UCSD-AML1 (cell line): Measurements from ENCODE around the gene PRPS1.
"Not testable (repeated sequence)": the region's sequence is repeated elsewhere in the genome, so short reads cannot be mapped to it uniquely, and the experiment has no call there.

Source experiments
- DNase-seq: peaks from one replicate; lab custom pipeline; 2025; ENCODE audit not compliant: unreplicated experiment; lab: John Stamatoyannopoulos, UW

The PRPS1 gene

DNA sequence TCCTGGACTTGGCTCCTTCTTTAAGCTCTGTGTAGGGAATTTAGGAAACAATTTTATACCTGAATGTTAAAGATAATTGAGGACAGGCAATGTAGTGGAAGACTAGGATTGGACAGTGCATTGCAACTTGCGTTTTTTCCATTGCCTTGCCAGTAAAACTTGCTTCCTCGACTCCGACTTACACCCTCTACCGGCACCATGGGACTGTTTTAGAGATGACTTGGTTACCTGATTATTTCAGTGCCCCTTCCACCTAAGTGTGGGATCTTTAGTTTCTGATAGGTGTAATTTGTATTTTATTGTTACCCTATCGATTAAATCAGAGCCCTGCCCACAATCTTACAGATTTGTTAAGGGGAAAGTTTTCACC lies 1.2 kb downstream of the PRPS1 start:
- DNase-seq, result no peak

DNA sequence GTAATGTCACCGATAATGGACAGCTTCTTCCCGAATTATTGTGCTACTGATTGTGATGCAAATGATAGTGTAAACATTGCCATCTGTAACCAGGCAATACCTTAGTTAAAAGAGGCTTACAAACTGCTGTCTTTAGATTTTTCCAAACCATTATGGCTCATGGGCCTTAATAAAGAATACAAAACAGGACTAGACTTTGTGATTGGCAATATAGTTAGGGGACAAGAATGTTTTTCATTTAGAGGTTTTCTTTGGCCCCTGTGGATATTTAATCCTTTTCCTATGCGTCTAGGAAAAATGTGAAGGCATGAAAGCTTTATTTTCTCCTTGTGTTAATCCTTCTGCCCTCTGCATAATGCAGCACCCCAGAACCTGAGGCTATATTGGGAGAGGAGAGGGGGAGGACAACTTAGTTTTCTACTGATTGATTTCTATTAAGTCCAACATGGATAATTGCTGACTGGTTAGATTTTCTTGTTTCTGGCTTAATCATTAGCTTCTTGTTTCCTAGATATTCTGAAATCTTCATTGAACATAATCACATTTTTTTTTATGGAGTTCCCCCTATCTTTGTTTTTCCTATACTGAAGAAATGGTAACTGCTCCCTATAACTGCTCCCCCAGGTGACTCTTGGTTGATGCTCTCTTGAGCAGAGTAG lies 1.9 kb downstream of the PRPS1 start:
- no peak for DNase-seq

DNA sequence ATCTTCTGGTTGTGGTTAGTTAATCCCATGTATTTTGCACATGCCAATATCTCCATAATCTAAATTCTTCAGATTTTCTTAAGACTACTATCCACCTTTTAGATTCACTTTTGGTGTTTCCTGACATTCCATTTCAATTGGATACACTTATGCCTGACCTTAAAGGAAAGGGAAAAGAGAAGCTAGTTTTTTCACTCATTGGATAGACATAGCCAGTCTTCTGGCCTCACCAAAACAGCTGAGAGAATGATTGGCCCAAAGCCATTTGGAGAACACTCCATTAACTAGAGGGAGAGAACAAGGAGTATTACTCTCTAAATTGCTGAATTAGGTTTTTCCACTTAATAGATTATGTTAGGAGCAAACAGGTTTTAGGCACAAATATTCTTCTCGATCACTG lies 4.0 kb downstream of the PRPS1 start:
- no peak for DNase-seq

DNA sequence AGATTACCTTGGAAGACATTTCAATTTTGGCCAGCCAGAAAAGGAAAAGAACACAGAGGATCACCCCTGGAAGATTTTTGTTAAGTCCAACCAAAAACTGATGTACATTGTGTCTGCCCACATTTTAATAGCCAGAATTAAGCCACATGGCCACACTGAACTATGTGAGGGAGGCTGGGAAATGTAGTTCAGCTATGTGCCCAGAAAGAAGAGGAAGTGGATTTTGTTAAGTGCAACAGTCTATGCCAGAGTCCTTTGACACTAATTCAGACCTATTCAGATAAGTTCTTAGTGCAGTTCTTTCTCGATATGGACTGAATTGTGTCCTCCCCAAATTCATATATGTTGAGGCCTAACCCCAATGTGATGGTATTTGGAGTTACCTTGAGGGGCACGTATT lies 18.4 kb downstream of the PRPS1 start:
- DNase-seq, result no peak

DNA sequence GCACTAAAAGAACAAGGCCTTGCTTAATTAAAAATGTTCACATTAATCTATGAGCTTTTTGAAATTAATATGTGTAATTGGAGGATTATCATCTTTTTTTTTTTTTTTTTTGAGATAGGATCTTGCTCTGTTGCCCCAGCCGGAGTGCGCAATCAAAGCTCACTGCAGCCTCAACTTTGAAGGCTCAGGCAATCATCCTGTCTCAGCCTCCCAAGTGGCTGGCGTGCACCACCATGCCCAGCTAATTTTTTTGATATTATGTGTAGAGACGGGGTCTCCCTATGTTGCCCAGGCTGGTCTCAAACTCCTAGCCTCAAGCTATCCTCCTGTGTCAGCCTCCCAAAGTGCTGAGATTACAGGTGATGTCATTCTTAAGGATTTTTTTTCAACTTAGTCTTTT lies 20.0 kb downstream of the PRPS1 start:
- DNase-seq, result no peak

DNA sequence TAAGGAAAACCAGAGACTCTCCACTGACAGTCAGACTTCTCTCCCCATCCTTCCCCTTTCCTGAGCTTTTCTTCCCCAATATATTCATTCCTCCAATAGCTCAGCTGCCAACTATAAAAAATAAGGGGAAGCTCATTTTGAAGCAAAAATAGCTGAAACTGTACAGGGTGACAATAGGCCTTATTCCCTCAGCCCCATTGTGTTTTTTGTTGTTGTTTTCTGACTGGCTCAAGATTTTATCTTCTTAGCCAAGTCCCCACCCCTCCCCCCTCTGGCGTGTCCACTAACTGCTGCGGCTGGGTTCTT lies 26.2 kb downstream of the PRPS1 start:
- no peak for DNase-seq

DNA sequence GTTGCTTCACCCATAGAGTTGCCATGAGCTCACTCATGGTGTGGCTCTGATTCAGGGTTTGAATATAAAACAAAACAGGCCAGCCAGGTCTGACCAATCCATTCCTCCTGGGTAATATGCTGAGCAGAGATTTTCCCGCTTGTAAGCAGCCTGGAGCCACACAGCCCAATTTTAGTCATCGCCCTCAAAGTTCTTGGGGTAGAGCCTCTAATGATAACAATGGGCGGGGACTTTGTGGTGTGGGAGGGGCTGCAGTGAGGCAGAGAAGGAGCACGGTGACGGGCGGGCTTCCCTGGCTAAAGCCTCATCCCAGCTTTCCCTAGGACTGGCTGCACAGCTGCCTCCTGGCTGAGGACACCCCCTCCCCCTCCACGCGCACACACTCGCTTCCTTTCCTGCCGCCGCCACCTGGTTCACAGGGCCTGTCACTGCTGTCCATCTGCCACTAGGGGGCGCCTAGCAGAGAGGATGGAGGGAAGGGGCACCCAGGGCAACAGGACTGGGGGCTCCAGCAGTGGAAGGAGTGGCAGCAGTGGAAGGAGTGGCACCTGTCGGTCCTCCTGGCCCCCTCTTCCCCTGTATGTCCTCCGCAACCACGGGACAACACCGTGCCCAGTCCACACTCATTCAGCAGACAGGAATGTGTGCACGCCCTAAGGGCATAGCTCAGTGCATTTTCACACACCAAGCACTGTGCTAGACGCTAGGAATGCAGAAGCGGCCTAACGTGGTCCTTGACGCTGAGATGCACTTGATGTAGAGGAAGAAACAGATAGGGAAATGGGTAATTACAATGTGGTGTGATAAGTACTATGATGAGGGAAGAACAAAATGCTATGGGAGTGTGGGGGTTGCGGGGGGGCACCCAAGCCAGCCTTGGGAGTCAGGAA lies 26.8 kb downstream of the PRPS1 start:
- peak; percentile 36 for DNase-seq

DNA sequence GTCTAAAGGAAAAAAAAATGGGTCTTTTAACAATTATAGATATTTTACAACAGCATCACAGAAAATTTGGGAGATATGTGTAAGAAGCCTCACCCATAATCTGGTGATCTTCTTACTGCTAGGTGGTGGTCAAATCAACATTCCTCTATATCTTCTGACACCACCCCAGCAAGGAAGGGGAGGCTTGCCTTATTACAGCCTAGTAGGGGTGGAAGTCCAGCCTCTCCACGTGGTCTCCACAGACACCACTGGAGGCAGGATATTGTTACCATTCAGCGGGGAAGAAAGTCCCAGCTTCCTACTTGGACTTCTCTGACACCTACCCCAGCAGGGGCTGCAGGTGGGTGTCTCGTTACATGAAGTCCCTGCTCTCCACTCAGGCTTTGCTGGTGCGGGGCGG lies 28.7 kb downstream of the PRPS1 start:
- no peak for DNase-seq

DNA sequence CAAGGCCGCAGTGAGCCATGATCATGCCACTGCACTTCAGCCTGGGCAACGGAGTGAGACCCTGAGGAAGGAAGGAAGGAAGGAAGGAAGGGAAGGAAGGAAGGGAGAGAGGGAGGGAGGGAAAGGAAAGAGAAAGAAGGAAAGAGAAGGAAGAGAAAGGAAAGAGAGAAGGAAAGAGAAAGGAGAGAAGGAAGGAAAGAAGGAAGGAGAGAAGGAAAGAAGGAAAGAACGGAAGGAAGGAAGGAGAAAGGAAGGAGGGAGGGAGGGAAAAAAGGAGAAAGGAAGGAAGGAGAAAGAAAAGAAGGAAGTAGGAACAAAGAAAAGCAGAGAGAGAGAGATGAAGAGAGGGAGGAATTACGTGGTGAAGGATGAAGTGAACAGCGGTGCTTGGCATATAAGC lies 30.4 kb downstream of the PRPS1 start:
- DNase-seq, result no peak

DNA sequence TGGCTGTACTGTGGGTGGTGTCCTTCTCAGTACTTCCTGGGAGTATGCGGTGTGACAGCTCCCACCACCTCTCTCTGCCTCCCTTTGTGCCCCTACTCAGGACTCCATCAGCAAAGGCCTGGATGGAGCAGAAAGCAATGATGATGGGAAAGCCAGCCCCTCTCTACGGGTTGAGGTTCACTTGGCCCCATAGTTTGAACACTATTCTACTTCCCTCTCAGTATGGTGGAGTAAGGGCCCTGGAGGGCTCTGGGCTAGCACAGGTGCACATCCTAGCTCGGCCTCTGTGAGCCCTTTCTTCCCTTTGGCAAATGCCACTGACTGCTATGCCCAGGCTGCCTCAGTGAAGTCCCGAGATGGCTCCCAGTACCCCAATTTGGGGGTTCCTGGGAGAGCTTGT lies 31.0 kb downstream of the PRPS1 start:
- DNase-seq, result no peak

DNA sequence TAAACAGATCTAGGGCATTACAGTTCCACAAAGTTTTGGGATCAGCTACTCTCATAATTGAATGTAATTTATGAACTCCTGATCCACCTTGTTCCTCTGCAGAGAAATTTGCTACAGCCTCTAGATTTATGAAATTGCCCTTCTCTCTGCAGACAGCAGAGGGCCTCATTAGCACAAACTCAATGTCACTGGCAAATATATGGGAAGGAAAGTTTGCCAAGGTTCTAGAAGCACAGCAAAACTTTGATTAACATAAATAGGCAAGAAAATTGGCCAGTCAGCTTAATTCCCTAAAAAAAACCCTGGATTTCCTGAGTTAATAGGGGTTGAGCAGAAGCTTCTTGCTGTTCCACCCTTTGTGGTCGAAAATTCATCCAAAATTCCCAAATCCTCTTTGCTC lies 31.5 kb downstream of the PRPS1 start:
- DNase-seq, result no peak

DNA sequence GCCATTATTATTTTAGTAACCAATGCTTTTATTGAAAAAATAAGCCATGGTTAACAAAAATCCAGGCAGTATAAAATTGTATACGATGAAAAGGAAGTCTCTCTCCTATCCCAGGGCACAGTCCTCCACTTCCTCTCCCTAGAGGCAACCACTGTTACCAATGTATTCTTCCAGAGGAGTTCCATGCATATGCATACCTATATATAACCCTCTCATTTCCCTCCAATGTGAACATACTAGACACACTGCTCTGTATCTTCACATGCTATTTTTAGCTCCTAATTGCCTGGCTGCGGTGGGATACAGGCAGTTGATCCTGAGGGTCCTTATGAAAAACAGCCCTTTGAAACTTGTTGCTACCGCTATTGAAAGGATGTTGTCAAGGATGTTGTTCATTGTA lies 33.8 kb downstream of the PRPS1 start:
- DNase-seq, result no peak

DNA sequence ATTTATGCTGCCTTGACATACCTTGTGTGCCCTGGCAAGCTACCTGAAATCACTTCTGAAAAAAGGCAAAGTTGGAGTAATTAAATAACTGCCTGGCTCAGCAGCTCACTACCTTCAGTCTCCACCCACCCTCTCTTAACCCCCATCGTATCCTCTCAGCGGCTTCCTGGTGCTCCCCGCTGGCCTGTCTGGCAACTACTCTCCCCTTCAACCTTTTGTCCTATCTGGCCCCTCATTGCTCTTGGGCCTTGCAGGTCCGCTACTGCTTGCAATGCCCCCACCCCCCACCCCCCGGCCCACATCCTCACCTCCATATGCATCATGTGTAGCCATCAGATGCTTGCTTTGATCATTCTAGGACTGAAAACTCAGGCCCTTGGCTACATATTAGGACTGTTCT lies 34.5 kb downstream of the PRPS1 start:
- no peak for DNase-seq

DNA sequence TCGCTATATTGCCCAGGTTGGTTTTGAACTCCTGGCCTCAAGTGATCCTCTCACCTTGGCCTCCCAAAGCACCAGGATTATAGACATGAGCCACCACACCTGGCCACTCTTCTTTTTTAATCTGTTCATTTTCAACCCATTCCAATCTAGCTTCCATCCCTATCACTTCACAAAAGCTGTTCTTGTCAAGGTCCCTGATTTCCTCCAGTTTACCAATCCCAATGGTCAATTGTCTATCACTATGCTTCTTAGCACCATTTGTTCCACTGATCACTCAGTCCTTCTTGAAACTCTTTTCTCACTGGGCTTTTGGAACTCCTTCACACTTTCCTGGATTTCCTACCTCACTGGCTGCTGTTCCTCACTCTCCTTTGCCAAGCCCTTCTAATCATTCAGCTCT lies 38.6 kb downstream of the PRPS1 start:
- no peak for DNase-seq

DNA sequence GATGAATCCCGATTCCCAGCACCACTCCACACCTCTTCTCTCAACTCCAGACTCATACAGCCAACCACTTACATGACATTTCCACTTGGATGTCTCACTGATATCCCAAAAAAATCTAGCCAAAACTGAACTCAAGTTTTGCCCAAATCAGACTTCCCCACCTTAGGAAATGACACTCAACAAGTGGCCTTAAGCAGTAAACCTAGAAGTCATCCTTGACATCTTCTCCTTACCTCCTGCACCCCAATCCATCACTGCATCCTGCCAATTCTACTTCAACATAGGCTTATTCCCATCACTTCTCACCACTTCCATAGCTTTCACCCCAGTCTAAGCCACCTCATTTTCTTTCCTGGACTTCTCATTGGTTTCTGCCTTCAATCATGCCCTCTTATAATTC lies 39.1 kb downstream of the PRPS1 start:
- DNase-seq, result no peak

DNA sequence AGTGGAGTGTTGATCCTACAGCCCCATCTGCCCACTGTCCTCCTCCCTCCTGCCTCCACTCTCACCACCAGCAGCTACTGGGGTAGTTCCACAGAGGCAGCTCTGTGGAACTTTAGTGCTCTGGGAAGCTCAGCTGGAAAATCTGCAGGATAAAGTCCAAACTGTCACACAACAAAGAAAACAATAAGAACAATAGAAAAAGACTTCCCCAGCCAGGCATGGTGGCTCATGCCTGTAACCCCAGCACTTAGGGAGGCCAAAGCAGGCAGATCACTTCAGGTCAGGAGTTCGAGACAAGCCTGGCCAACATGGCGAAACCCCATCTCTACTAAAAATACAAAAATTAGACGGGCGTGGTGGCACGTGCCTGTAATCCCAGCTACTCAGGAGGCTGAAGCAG lies 40.4 kb downstream of the PRPS1 start:
- DNase-seq, result not testable (repeated sequence)

DNA sequence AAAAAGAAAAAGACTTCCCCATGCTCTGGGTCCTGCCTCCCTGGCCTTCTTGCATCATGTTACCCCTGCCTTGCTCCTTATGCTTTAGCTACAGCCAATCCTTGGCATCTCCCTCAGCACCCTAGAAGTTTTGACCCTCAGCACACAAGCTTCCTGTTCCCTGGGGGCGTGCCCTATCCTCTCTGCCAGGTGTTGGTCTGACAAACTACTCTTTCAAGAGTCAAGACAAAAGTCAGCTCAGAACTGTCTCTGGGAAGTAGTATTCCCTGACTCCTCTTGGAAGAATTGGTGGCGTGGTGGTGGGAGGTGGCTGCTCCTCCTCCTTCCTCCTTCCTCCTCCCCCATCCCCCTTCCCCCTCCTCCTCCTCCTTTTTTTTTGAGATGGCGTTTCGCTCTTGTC lies 41.0 kb downstream of the PRPS1 start:
- no peak for DNase-seq

DNA sequence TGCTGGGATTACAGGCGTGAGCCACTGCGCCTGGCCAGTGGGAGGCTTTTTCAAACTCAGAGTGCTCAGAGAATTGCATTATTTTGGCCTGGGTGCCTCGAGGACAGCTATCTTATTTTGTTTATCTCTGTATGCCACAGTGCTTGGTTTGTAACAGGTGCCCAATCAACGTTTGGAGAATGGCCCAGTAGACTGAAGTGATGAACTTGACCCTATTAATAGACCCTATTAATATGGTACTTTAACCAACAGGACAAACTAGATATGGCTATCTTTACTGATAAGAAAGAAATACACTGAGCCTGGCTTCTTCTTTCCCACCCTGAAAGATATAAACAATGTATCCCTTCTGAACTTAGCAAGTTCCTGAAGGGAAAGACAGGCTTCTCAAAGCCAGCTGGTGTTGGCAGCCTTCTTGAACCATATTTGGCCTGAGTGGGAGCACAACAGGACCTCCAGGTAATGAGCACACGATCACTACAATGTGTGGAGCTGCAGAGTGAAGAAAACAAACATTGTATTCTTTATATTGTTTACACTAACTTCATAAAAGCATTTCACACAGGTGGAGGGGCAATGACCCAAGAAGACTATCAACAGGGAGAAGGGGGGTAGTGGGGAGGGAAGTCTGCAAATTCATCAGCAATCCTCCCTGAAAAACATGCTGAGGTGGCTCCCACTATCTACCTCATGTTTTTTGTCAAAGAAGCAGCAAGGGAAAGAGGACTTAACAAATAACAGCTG lies 41.7 kb downstream of the PRPS1 start:
- no peak for DNase-seq

DNA sequence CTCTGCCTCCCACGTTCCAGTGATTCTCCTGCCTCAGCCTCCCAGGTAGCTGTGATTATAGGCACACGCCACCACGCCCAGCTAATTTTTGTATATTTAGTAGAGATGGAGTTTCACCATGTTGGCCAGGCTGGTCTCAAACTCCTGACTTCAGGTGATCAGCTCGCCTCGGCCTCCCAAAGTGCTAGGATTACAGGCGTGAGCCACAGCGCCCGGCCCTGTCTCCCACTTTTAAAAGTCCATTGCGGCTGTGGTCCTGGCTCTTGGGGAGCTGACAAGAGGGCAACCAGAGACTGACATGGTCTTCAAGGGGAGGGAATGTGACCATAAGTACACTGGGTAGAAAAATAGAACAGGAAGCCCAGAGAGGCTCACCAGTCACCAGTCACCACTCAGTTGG lies 42.9 kb downstream of the PRPS1 start:
- not testable (repeated sequence) for DNase-seq

DNA sequence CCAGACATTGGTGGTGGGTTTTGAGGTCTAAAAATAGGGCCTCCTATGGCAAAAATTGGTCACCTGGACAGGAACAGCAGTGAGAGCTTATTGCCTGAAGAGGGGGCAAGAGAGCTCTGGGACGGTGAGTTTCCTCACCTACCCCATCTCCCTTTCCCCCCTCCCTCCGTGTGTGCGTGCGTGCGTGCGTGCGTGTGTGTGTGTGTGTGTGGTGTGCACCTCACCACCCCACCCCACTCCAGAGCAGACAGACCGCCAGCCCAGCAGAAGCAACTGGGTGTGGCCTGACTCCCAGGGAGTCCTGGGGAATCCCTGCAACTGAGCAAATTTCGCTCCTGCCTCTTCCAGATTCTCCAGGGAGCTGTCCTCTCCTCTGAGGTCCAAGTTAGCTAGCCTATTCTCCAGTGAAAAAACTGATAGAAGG lies 44.7 kb downstream of the PRPS1 start:
- DNase-seq, result peak; percentile 64

DNA sequence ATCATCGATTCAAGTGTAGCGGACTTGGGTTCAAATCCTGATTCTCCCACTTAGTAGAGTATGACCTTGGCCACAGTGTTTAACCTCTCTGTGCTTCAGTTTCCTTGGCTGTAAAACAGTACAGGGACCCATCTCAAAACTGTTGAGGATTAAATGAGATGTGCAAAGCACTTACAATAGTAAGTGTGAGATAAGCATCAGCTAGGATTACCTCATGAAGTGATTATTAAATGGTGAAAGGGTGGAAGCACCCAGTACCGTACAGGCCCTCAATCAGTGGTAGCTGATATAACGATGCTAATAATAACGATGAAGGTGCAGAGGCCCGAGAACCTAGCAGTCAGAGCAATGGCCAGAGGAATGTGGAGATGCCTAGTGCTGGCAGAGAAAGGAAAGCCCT lies 45.1 kb downstream of the PRPS1 start:
- DNase-seq, result no peak

DNA sequence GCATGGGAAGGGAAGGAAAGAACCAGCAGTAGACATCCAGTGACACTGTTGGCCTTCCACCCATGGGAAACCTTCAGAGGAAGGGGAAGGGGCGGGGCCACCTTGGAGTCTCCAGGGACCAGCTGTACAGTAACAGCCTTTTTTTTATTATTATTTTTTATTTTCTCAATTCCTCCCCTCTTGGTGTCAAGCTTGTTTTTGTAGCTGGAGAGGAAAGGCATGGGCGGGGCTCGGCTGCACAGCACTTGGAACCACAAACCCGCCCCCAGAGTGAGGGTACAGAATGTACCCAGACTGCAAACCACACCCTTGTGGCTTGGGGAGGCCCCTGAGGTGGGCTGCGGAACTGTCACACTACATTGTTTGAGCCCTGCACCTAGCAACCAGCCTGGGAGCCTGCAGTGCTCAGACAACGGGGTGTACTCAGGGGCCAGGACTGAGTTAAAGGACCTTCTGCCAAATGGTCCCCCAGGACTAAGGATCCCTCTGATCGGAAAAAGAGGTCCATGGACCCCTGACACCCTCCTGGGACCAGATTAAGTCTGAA lies 45.7 kb downstream of the PRPS1 start:
- peak; percentile 83 for DNase-seq
